SU-DHL-6 (cell line): Measurements from ENCODE around the gene MGST1.
"Not testable (repeated sequence)": the region's sequence is repeated elsewhere in the genome, so short reads cannot be mapped to it uniquely, and the experiment has no call there.

Experiments used
- H2AFZ ChIP-seq: fragments of 200-600 bp; sonication (generic); 2 replicates; pipeline ENCODE4 v1.6.1; 2014; ENCODE audit warnings: low read depth, mild to moderate bottlenecking, moderate library complexity, mixed read lengths, antibody characterized with exemption, low read length; ENCODE audit not compliant: severe bottlenecking
- H3F3A ChIP-seq: fragments of 200-600 bp; shearing (Covaris generic); 2 replicates; pipeline ENCODE4 v1.6.0; 2016; ENCODE audit warnings: antibody characterized with exemption, mild to moderate bottlenecking; ENCODE audit not compliant: insufficient read depth
- H3K27ac ChIP-seq: fragments of 200-600 bp; sonication (generic); 2 replicates; pipeline ENCODE4 v1.5.1; 2016; ENCODE audit warnings: low read depth, mild to moderate bottlenecking, low read length, moderate library complexity, mixed read lengths
- H3K27me3 ChIP-seq: fragments of 200-600 bp; sonication (generic), shearing (Covaris generic); 2 replicates; pipeline ENCODE4 v1.6.0; 2014; ENCODE audit warnings: mild to moderate bottlenecking, low read length
- H3K36me3 ChIP-seq: fragments of 200-600 bp; sonication (generic); 2 replicates; pipeline ENCODE4 v1.6.1; 2014; ENCODE audit warnings: mild to moderate bottlenecking, low read length, mixed read lengths
- H3K4me2 ChIP-seq: fragments of 300-600, 200-600 bp; shearing (Covaris generic), sonication (generic); 2 replicates; pipeline ENCODE4 v1.6.0; 2014; ENCODE audit warnings: low read length, low read depth, mild to moderate bottlenecking; ENCODE audit not compliant: poor library complexity, severe bottlenecking
- H3K4me3 ChIP-seq: fragments of 200-600 bp; sonication (generic); 2 replicates; pipeline ENCODE4 v1.5.1; 2014; ENCODE audit warnings: antibody characterized with exemption, low read length, mild to moderate bottlenecking, mixed read lengths; ENCODE audit not compliant: insufficient read depth, poor library complexity, severe bottlenecking
- H3K79me2 ChIP-seq: fragments of 200-600 bp; sonication (generic); 2 replicates; pipeline ENCODE4 v1.6.1; 2014; ENCODE audit warnings: mild to moderate bottlenecking, low read length, moderate library complexity; ENCODE audit not compliant: insufficient read depth
- H3K9ac ChIP-seq: fragments of 200-600 bp; sonication (generic); 2 replicates; pipeline ENCODE4 v1.7.0; 2014; ENCODE audit warnings: mild to moderate bottlenecking, low read length
- H3K9me2 ChIP-seq: fragments of 200-600 bp; sonication (generic); replicated peaks from 2 replicates; pipeline ENCODE4 v1.6.1; 2014; ENCODE audit warnings: low read length; ENCODE audit not compliant: insufficient read depth
- H3K9me3 ChIP-seq: fragments of 200-600 bp; sonication (generic); 2 replicates; pipeline ENCODE4 v1.6.1; 2014; ENCODE audit warnings: low read length, mixed read lengths; ENCODE audit not compliant: insufficient read depth
- H4K20me1 ChIP-seq: fragments of 200-600 bp; sonication (generic); 2 replicates; pipeline ENCODE4 v1.6.1; 2014; ENCODE audit warnings: low read depth, mild to moderate bottlenecking, antibody characterized with exemption, low read length, moderate library complexity, mixed read lengths
- EZH2phosphoT487 ChIP-seq: fragments of 200-600 bp; sonication (generic), shearing (Covaris generic); conservative IDR thresholded peaks from 2 replicates; pipeline ENCODE4 v1.6.1; 2018; ENCODE audit warnings: mild to moderate bottlenecking, antibody characterized with exemption, low read length, moderate library complexity, mixed read lengths
- TF ChIP-seq, protein P1 (sequence below): fragments of 200-600 bp; sonication (generic); IDR thresholded peaks from one replicate; pipeline ENCODE4 v1.5.1; 2017; ENCODE audit warnings: antibody characterized with exemption, mild to moderate bottlenecking, low read length, moderate library complexity; ENCODE audit not compliant: insufficient read depth, poor library complexity, severe bottlenecking

Gene MGST1

DNA sequence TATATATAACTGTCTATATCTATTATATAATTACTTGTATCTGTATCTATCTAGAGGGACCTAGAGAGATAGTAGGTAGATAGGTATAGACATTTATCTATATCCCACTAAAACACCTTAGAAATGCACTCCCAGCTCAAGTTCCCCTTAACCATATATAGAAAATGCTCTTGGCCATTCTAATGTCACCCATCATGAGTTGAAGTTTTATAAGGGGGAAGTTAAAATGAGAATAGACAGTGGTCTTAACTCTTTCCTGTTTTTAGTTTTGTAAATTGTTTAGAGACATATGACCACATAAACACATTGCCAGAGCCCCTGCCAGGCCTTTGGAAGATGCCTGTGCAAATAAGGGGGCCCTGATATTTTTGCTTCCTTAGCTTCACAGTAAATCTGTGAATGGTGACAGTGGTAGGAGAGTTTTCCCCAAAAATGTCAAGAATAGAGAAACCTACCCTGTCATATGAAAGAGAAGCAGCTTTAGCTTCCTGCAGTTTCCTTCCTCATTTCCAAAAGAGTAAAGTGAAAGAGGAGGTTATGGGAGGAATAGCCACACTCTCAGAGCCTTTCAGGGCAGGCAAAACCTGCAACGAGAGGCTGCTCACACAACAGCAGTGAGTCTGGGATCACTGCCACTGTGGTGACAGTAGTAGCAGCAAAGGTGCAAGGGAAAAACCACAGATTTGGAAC lies 45.5 kb downstream of the MGST1 start:
- Histone ChIP-seq H3K36me3 (no peaks in the 10 kb centered on the region), H3K79me2 (no peaks in the 10 kb centered on the region), H3K27me3 (no peaks in the 10 kb centered on the region), H2AFZ (no peak overlapping the region), H3K4me2 (no peak overlapping the region), H3K9me3 (no peaks in the 10 kb centered on the region), H3K27ac (no peak overlapping the region), H3K9me2 (no peaks in the 10 kb centered on the region), H4K20me1 (no peaks in the 10 kb centered on the region), H3F3A (no peaks in the 10 kb centered on the region), H3K9ac (no peak overlapping the region), H3K4me3 (no peak overlapping the region)
- no peak for TF ChIP-seq EZH2phosphoT487
- TF ChIP-seq, protein P1, sequence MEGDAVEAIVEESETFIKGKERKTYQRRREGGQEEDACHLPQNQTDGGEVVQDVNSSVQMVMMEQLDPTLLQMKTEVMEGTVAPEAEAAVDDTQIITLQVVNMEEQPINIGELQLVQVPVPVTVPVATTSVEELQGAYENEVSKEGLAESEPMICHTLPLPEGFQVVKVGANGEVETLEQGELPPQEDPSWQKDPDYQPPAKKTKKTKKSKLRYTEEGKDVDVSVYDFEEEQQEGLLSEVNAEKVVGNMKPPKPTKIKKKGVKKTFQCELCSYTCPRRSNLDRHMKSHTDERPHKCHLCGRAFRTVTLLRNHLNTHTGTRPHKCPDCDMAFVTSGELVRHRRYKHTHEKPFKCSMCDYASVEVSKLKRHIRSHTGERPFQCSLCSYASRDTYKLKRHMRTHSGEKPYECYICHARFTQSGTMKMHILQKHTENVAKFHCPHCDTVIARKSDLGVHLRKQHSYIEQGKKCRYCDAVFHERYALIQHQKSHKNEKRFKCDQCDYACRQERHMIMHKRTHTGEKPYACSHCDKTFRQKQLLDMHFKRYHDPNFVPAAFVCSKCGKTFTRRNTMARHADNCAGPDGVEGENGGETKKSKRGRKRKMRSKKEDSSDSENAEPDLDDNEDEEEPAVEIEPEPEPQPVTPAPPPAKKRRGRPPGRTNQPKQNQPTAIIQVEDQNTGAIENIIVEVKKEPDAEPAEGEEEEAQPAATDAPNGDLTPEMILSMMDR = no peak

DNA sequence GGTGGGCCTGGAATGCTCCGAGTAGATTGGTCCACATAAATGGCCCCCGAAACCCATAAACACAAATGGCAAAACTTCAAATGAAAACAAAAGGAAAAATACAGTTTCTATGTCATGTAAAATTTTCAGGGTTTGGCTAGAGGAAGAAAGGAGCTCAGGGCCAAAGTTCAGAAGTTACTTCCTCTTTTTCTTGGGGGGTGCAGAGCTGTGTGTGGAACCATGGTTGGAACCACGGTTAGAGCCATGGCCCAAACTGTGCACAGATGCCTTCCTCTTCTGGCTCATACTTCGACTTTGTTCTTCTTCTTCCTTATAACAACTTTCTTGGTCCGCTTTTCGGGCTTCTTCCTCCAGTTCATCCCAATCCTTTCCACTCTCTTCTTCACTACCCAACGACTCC lies 51.7 kb downstream of the MGST1 start:
- H3K9me2 ChIP-seq = no peaks in the 10 kb centered on the region
- no peak overlapping the region for H3K27ac ChIP-seq
- H3K27me3 ChIP-seq = no peaks in the 10 kb centered on the region
- H3K9ac ChIP-seq = no peak overlapping the region
- no peaks in the 10 kb centered on the region for H3F3A ChIP-seq
- TF ChIP-seq, protein P1 = no peak
- H4K20me1 ChIP-seq = no peaks in the 10 kb centered on the region
- no peaks in the 10 kb centered on the region for H3K9me3 ChIP-seq
- H2AFZ ChIP-seq = no peak overlapping the region
- no peaks in the 10 kb centered on the region for H3K79me2 ChIP-seq
- H3K4me3 ChIP-seq = no peak overlapping the region
- H3K36me3 ChIP-seq = no peaks in the 10 kb centered on the region
- no peak overlapping the region for H3K4me2 ChIP-seq

DNA sequence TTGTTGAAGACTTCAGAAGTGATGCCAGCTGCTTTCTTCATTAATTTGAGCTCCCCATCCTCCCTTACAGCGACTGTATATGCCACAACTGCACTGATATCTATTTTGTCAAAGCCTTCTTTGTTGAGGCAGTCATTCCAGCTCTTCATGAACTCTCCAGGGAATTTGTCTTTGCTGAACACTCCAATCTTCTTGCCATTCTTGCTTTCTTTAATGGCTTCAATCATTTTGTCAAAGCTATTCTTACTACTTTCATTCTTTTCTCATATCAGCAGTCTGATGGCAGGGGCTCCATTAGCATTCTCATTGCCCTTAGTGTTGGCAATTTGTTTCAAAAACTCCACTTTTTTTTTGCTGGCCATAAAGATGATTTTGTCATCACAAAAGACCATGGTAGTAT lies 54.4 kb downstream of the MGST1 start:
- H3K9me3 ChIP-seq, H3K9me2 ChIP-seq, H3K9ac ChIP-seq: not testable (repeated sequence)

DNA sequence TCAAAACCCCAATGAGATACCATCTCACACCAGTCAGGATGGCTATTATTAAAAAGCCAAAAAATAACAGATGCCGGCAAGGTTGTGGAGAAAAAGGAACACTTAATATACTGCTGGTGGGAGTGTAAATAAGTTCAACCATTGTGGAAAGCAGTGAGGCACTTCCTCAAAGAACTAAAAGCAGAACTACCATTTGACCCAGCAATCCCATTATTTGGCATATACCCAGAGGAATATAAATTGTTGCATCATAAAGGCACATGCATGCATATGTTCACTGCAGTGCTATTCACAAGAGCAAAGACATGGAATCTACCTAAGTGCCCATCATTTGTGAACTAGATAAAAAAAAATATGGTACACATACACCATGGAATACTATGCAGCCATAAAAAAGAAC lies 59.9 kb downstream of the MGST1 start:
- TF ChIP-seq EZH2phosphoT487 = no peak
- TF ChIP-seq, protein P1 = no peak
- no peak overlapping the region for H3K4me2 ChIP-seq
- H3K9me3 ChIP-seq = no peaks in the 10 kb centered on the region
- H4K20me1 ChIP-seq = no peaks in the 10 kb centered on the region
- no peaks in the 10 kb centered on the region for H3F3A ChIP-seq
- no peak overlapping the region for H2AFZ ChIP-seq
- H3K4me3 ChIP-seq = no peak overlapping the region
- no peaks in the 10 kb centered on the region for H3K27me3 ChIP-seq
- H3K27ac ChIP-seq = no peak overlapping the region
- H3K9ac ChIP-seq = no peak overlapping the region
- H3K9me2 ChIP-seq = no peaks in the 10 kb centered on the region
- H3K79me2 ChIP-seq = no peaks in the 10 kb centered on the region
- no peaks in the 10 kb centered on the region for H3K36me3 ChIP-seq

More for the DNA sequence above, 54.4 kb downstream of the MGST1 start:
- not testable (repeated sequence) for H4K20me1 ChIP-seq, H2AFZ ChIP-seq, H3K4me3 ChIP-seq, H3F3A ChIP-seq, H3K4me2 ChIP-seq, H3K79me2 ChIP-seq, H3K27ac ChIP-seq, H3K36me3 ChIP-seq, H3K27me3 ChIP-seq
